Left ventricle myocardium inferior (tissue), 1 donor: ENCODE data around the gene COMMD8. TPM values are rescaled to one million over a fixed set of nuclear protein-coding genes. Genes with fewer than 3 reads are reported as not detected.

Source experiments
- DNase-seq: peaks from one replicate; pipeline ENCODE4 v3.0.0-alpha.2; 2020
- H3K27ac ChIP-seq: fragments of 200-600 bp; replicated peaks from 2 replicates; pipeline ENCODE4 v1.8.0; 2021
- H3K27me3 ChIP-seq: fragments of 200-600 bp; 2 replicates; pipeline ENCODE4 v1.8.0; 2021; ENCODE audit warnings: low read depth
- H3K36me3 ChIP-seq: fragments of 200-600 bp; 2 replicates; pipeline ENCODE4 v1.8.0; 2021
- H3K4me1 ChIP-seq: fragments of 200-600 bp; 2 replicates; pipeline ENCODE4 v1.8.0; 2021
- H3K4me3 ChIP-seq: fragments of 200-600 bp; 2 replicates; pipeline ENCODE4 v1.8.0; 2021; ENCODE audit warnings: mild to moderate bottlenecking, moderate library complexity
- H3K9me3 ChIP-seq: fragments of 200-600 bp; replicated peaks from 2 replicates; pipeline ENCODE4 v1.8.0; 2021
- intact Hi-C: fragments of 100-400 bp; cut with micrococcal nuclease; formaldehyde crosslinking; loops from one replicate; pipeline ENCODE4 v1.11.0; 2022
- total RNA-seq: library from RNA; stranded (reverse); fragmentation: NEBNext Ultra II Directional; extraction: Animal tissue kit (Norgen Biotek cat#: 25700); gene quantifications from one replicate; pipeline ENCODE4 v1.2.1, GENCODE V29; 2021
- TF ChIP-seq, protein P1 (sequence below): fragments of 200-600 bp; IDR thresholded peaks from 2 replicates; pipeline ENCODE4 v1.8.0; 2021; ENCODE audit warnings: antibody characterized with exemption, mild to moderate bottlenecking, borderline replicate concordance
- donor health status: DM: no; HTN: yes; CAD: no; lungs with severe emphysema.

The COMMD8 gene
- total RNA-seq, 1 donor from 2014 or later: 20.8 TPM

DNA sequence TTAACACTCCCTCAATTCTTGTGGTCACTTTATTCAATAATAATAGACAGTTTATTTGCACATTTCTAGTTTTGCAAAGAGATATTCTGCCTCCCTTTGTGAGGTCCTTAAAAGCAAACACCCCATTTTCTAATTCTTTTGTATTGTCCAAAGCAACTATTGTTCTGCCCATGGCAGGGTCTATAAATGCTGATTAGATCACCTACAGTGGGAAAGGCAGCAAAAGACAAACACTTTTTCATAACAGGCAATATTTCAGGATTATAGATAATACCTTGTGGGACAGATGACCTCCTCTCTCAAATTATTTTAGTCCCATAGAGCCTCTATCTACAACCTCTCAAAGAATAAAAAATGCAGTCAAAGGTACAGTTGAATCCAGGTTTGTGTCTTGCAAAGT lies 28.6 kb downstream of the COMMD8 start:
- Histone ChIP-seq H3K4me1 (no peaks in the 10 kb centered on the region), H3K27me3 (no peaks in the 10 kb centered on the region), H3K9me3 (no peaks in the 10 kb centered on the region), H3K36me3 (no peaks in the 10 kb centered on the region), H3K27ac (no peak overlapping the region), H3K4me3 (no peak overlapping the region)
- TF ChIP-seq, protein P1, sequence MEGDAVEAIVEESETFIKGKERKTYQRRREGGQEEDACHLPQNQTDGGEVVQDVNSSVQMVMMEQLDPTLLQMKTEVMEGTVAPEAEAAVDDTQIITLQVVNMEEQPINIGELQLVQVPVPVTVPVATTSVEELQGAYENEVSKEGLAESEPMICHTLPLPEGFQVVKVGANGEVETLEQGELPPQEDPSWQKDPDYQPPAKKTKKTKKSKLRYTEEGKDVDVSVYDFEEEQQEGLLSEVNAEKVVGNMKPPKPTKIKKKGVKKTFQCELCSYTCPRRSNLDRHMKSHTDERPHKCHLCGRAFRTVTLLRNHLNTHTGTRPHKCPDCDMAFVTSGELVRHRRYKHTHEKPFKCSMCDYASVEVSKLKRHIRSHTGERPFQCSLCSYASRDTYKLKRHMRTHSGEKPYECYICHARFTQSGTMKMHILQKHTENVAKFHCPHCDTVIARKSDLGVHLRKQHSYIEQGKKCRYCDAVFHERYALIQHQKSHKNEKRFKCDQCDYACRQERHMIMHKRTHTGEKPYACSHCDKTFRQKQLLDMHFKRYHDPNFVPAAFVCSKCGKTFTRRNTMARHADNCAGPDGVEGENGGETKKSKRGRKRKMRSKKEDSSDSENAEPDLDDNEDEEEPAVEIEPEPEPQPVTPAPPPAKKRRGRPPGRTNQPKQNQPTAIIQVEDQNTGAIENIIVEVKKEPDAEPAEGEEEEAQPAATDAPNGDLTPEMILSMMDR: no peak
- intact Hi-C loops: no loop called here
- DNase-seq: no peak

- H3K27ac ChIP-seq: no peak overlapping the region
- no peaks in the 10 kb centered on the region for H3K27me3 ChIP-seq
- no peak overlapping the region for H3K4me3 ChIP-seq
- H3K9me3 ChIP-seq: no peaks in the 10 kb centered on the region
- no peaks in the 10 kb centered on the region for H3K4me1 ChIP-seq
- intact Hi-C loops: no loop called here
- TF ChIP-seq, protein P1: no peak
- DNase-seq: no peak
- H3K36me3 ChIP-seq: no peaks in the 10 kb centered on the region
These were observed 30.8 kb downstream of the COMMD8 start for GRCh38 chr4:47432749-47433148.

GRCh38 chr4:47427935-47428334 lies 35.6 kb downstream of the COMMD8 start:
- TF ChIP-seq, protein P1: no peak
- no peak for DNase-seq
- H3K27ac ChIP-seq: no peak overlapping the region
- H3K4me1 ChIP-seq: no peaks in the 10 kb centered on the region
- H3K27me3 ChIP-seq: no peaks in the 10 kb centered on the region
- H3K9me3 ChIP-seq: no peaks in the 10 kb centered on the region
- intact Hi-C loops: no loop called here
- no peak overlapping the region for H3K4me3 ChIP-seq
- no peaks in the 10 kb centered on the region for H3K36me3 ChIP-seq

DNA sequence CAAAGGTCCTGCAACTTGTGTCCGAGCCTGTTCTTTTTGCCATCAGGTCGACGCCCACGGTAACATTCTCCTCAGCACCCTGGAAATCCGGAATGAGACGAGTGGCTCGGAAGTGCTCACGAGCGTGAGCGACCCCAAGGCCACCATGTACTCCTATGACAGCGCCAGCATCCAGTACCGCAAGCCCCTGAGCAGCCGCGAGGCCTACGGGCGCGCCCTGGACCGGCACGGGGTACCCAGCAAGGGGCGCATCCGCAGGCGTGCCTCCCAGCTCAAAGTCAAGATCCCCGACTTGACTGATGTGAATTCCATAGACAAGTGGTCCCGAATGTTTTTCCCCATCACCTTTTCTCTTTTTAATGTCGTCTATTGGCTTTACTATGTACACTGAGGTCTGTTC lies 37.9 kb downstream of the COMMD8 start:
- Histone ChIP-seq H3K9me3 (no peaks in the 10 kb centered on the region), H3K4me1 (no peaks in the 10 kb centered on the region), H3K4me3 (no peak overlapping the region), H3K27me3 (peaks cover 3% of the 10 kb centered on the region), H3K36me3 (no peaks in the 10 kb centered on the region), H3K27ac (no peak overlapping the region)
- intact Hi-C loops: no loop called here
- DNase-seq: no peak
- TF ChIP-seq, protein P1: no peak

DNA sequence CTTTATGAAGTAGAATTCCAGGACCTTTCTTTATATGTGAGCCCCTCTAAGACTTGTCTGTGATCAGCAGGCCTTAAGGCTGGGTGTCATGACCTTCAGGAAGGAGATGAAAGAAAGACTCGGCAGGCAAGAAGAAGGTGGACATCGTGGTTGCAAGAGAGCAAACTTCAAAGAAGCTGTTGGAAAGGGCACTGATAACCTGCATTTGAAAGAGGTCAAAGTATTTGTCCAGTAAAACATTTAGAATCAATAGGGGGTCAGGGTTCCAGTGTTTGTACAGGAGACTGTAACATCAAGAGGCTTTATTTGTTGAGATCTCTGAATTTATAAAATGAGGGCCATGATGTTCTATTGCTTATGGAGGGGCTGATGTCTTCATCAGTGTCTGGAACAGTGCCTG lies 44.2 kb downstream of the COMMD8 start:
- Histone ChIP-seq H3K9me3 (no peaks in the 10 kb centered on the region), H3K27me3 (peaks cover 3% of the 10 kb centered on the region), H3K27ac (no peak overlapping the region), H3K4me1 (no peaks in the 10 kb centered on the region), H3K4me3 (no peak overlapping the region), H3K36me3 (no peaks in the 10 kb centered on the region)
- intact Hi-C loops: no loop called here
- TF ChIP-seq, protein P1: no peak
- no peak for DNase-seq

DNA sequence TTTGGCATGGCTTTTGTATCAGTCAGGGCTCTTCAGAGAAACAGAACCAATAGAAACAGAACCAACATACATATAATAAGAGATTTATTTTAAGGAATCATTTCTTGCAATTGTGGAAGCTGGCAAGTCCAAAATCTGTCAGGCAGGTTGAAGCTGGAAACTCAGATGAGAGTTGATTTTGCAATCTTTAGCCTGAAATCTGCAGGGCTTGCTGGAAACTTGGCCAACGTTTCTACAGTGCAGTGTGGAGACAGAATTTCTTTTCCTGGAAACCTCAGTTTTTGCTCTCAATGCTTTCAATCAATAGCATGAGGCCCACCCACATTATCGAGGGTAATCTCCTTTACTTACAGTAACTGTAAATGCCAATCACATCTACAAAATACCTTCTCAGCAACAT lies 45.4 kb downstream of the COMMD8 start:
- no peak for DNase-seq
- Histone ChIP-seq H3K4me3 (no peak overlapping the region), H3K36me3 (no peaks in the 10 kb centered on the region), H3K27ac (no peak overlapping the region), H3K9me3 (no peaks in the 10 kb centered on the region), H3K4me1 (no peaks in the 10 kb centered on the region), H3K27me3 (peaks cover 3% of the 10 kb centered on the region)
- TF ChIP-seq, protein P1: no peak
- intact Hi-C loops: no loop called here
